SK-N-SH (cell line): ENCODE results near the gene ABR.

Source experiments
- EZH2phosphoT487 ChIP-seq: fragments of 200-600 bp; sonication (generic); IDR thresholded peaks from 2 replicates; pipeline ENCODE4 v1.6.1; 2017; ENCODE audit warnings: low read depth, mixed run types, mild to moderate bottlenecking, antibody characterized with exemption, moderate library complexity, borderline replicate concordance
- GABPA ChIP-seq: IDR thresholded peaks from 2 replicates; pipeline ENCODE4 v1.4.0; 2012; ENCODE audit warnings: low read depth, mild to moderate bottlenecking
- GATA2 ChIP-seq: sonication (generic); formaldehyde crosslinking; IDR thresholded peaks from 2 replicates; pipeline ENCODE4 v1.5.0; 2020; ENCODE audit warnings: mild to moderate bottlenecking, missing genetic modification reagents
- NFIC ChIP-seq: IDR thresholded peaks from 2 replicates; pipeline ENCODE4 v1.4.0; 2012; ENCODE audit warnings: borderline replicate concordance
- NRF1 ChIP-seq: IDR thresholded peaks from 2 replicates; pipeline ENCODE4 v1.6.1; 2012; ENCODE audit warnings: low read depth, mild to moderate bottlenecking, low read length
- POLR2AphosphoS5 ChIP-seq: IDR thresholded peaks from 2 replicates; pipeline ENCODE4 v1.6.1; 2012; ENCODE audit warnings: low read depth, low read length
- RAD21 ChIP-seq: IDR thresholded peaks from 2 replicates; pipeline ENCODE4 v1.6.1; 2012; ENCODE audit warnings: mild to moderate bottlenecking, low read length
- TAF1 ChIP-seq: IDR thresholded peaks from 2 replicates; pipeline ENCODE4 v1.6.1; 2012; ENCODE audit warnings: low read depth, mild to moderate bottlenecking, low read length, moderate library complexity, borderline replicate concordance
- TF ChIP-seq, protein P1 (sequence below): fragments of 200-600 bp; sonication (generic); IDR thresholded peaks from 2 replicates; pipeline ENCODE4 v1.6.1; 2017; ENCODE audit warnings: antibody characterized with exemption, mild to moderate bottlenecking, moderate library complexity

DNA sequence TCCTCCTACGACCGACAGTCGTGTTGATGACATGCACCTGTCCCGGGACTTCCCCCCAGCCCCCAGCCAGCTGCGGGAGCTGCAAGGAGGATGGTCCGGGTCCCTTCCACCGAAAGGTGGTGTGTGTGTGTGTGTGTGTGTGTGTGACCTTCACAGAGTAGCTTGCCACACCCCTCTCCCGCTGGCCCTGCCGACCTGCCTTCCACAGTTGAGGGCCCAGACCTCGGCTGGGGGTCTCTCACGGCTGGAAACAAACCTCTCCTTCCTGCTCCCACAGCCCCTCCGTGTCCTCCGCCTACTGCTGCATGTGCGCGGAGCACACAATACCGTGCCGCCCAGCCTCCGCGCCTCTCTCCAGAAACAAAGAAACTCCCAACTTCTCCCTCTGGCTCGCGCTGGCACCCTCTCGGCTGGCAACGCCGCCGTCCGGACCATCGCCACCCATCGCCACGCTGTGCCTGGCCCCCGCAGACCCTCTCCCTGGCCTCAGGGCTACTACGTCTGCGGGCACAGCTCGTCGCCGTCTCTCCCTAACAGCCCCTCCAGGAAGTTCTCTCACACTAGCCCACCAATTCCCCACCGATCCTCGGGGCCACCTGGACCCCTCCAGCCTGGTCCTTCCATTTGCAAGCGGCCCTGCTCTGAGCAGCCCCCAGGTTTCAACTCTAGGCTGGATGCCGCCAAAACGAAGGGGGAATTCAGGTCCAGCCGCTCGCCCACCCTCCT, 101.6 kb downstream of the ABR start:
- TF ChIP-seq RAD21 (no peak), GABPA (no peak), GATA2 (no peak), NFIC (no peak), TAF1 (no peak), NRF1 (no peak), EZH2phosphoT487 (no peak), POLR2AphosphoS5 (no peak)
- TF ChIP-seq, protein P1, sequence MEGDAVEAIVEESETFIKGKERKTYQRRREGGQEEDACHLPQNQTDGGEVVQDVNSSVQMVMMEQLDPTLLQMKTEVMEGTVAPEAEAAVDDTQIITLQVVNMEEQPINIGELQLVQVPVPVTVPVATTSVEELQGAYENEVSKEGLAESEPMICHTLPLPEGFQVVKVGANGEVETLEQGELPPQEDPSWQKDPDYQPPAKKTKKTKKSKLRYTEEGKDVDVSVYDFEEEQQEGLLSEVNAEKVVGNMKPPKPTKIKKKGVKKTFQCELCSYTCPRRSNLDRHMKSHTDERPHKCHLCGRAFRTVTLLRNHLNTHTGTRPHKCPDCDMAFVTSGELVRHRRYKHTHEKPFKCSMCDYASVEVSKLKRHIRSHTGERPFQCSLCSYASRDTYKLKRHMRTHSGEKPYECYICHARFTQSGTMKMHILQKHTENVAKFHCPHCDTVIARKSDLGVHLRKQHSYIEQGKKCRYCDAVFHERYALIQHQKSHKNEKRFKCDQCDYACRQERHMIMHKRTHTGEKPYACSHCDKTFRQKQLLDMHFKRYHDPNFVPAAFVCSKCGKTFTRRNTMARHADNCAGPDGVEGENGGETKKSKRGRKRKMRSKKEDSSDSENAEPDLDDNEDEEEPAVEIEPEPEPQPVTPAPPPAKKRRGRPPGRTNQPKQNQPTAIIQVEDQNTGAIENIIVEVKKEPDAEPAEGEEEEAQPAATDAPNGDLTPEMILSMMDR: no peak
